Peyer's patch (tissue), 4 donors: ENCODE measurements around the gene RAB31. TPM values are rescaled to one million over a fixed set of nuclear protein-coding genes. Genes with fewer than 3 reads are reported as not detected.

ENCODE experiments used
- DNase-seq, 3 donors: peaks; one replicate each; pipeline ENCODE4 v3.0.0-alpha.2; 2017 to 2019
- H3K27ac ChIP-seq, 4 donors: fragments of 200-600 bp; sonication (generic); one replicate each; pipeline ENCODE4 v1.5.1; 2016 to 2019
- H3K27me3 ChIP-seq, 2 donors: fragments of 200-600 bp; sonication (generic); one replicate each; pipeline ENCODE4 v1.5.1; 2019
- H3K36me3 ChIP-seq, 3 donors: fragments of 200-600 bp; sonication (generic); one replicate each; pipeline ENCODE4 v1.5.1; 2016 to 2019
- H3K4me1 ChIP-seq, 4 donors: fragments of 200-600 bp; sonication (generic); one replicate each; pipeline ENCODE4 v1.5.1; 2016 to 2019
- H3K4me3 ChIP-seq, 4 donors: fragments of 200-600 bp; sonication (generic); 1 replicate in 3 of 4; 2 replicates in 1 of 4; pipeline ENCODE4 v1.5.1; 2016 to 2019; ENCODE audit warnings: mild to moderate bottlenecking in 1 of 4
- H3K9me3 ChIP-seq, 4 donors: fragments of 200-600 bp; sonication (generic); one replicate each; pipeline ENCODE4 v1.5.1; 2016 to 2019; ENCODE audit warnings: mild to moderate bottlenecking in 1 of 4
- CTCF ChIP-seq, 6 experiments: fragments of 450-650 bp in 4 of 6; fragments of 200-600 bp in 2 of 6; sonication (generic) in 1 of 6; IDR thresholded peaks; one replicate each; pipeline ENCODE4 v1.5.1; 2017 to 2019; ENCODE audit warnings: antibody characterized with exemption in 6 of 6, mild to moderate bottlenecking in 3 of 6, moderate library complexity in 1 of 6
- POLR2A ChIP-seq, 2 donors: fragments of 450-650 bp; IDR thresholded peaks; one replicate each; pipeline ENCODE4 v1.5.1; 2017; ENCODE audit warnings: antibody characterized with exemption in 2 of 2, mild to moderate bottlenecking in 2 of 2, moderate library complexity in 2 of 2
- total RNA-seq, 4 donors: library from RNA; depleted of rRNA; stranded (reverse); fragments of >200 nt; gene quantifications; one replicate each; pipeline ENCODE4 v1.1.0, GENCODE V29; 2016

RAB31 gene
- total RNA-seq, 4 donors from 2014 or later: 6.2 to 66.8 (median 17.7) TPM

GRCh38 chr18:9694952-9695495 is 13.1 kb upstream of the RAB31 start:
- Histone ChIP-seq H3K4me3 (no peak overlapping the region), H3K27ac (no peak overlapping the region), H3K27me3 (no peaks in the 10 kb centered on the region), H3K9me3 (no peaks in the 10 kb centered on the region), H3K4me1 (no peaks in the 10 kb centered on the region), H3K36me3 (no peaks in the 10 kb centered on the region)
- no peak for DNase-seq
- TF ChIP-seq CTCF (IDR thresholded peaks at IDR 0.05): no peak
- TF ChIP-seq POLR2A (IDR thresholded peaks at IDR 0.05): no peak

- no peaks in the 10 kb centered on the region for H3K27me3 ChIP-seq
- H3K4me1 ChIP-seq: no peaks in the 10 kb centered on the region
- no peak overlapping the region for H3K27ac ChIP-seq
- H3K9me3 ChIP-seq: no peaks in the 10 kb centered on the region
- no peaks in the 10 kb centered on the region for H3K36me3 ChIP-seq
- H3K4me3 ChIP-seq: no peak overlapping the region
- no peak for TF ChIP-seq CTCF (IDR thresholded peaks at IDR 0.05)
- TF ChIP-seq POLR2A (IDR thresholded peaks at IDR 0.05): no peak
- DNase-seq: no peak
Measured at GRCh38 chr18:9695605-9696004, 12.5 kb upstream of the RAB31 start.

DNA sequence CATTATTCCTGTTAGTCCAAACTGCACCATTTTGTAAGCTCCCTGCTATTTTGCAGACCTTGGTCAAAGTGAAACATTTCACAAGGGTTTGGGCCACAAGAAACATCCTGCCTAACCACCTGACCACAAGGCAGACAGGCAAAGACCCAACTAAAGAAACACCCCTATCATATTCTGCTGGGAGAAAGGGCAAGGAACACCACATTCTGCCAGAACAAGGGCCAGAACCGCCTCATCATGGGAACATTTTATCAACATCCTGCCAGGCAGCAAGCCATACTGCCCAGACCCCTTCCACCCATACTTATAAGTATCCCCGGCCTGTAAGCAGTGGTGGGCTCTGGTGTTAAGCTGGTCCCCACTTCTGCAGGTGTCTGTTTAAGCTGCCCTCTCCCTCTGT is 12.0 kb upstream of the RAB31 start:
- H3K27me3 ChIP-seq: no peaks in the 10 kb centered on the region
- no peaks in the 10 kb centered on the region for H3K36me3 ChIP-seq
- no peaks in the 10 kb centered on the region for H3K4me1 ChIP-seq
- DNase-seq: no peak
- no peak overlapping the region for H3K4me3 ChIP-seq
- no peak overlapping the region for H3K27ac ChIP-seq
- TF ChIP-seq CTCF (IDR thresholded peaks at IDR 0.05) (no peak), POLR2A (IDR thresholded peaks at IDR 0.05) (no peak)
- no peaks in the 10 kb centered on the region for H3K9me3 ChIP-seq

GRCh38 chr18:9696701-9697100 is 11.4 kb upstream of the RAB31 start:
- Histone ChIP-seq H3K36me3 (no peaks in the 10 kb centered on the region), H3K9me3 (no peaks in the 10 kb centered on the region), H3K27ac (no peak overlapping the region), H3K4me3 (no peak overlapping the region), H3K27me3 (no peaks in the 10 kb centered on the region), H3K4me1 (no peaks in the 10 kb centered on the region)
- DNase-seq: no peak
- TF ChIP-seq CTCF (IDR thresholded peaks at IDR 0.05) (no peak), POLR2A (IDR thresholded peaks at IDR 0.05) (no peak)

DNA sequence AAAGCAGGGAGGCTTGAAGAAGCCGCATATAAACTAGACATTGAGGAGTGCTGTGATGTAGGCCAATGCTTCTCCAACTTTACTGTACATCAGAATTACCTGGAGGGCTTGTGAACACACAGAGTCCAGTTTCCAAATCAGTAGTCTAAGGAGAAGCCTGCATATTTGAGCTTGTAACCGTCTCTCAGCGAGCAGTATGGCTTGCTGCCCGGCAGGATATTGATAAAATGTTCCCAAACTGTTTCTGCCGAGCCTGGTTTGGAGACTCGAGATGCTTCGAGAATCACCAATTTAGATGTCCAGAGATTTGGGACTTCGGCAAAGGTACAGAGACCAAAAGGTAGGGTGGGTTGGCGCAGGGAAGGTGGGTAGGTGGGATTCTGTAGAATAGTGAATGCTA is 11.0 kb upstream of the RAB31 start:
- Histone ChIP-seq H3K4me3 (no peak overlapping the region), H3K27ac (no peak overlapping the region), H3K4me1 (no peaks in the 10 kb centered on the region), H3K9me3 (no peaks in the 10 kb centered on the region), H3K36me3 (no peaks in the 10 kb centered on the region), H3K27me3 (no peaks in the 10 kb centered on the region)
- no peak for DNase-seq
- no peak for TF ChIP-seq POLR2A (IDR thresholded peaks at IDR 0.05)
- no peak for TF ChIP-seq CTCF (IDR thresholded peaks at IDR 0.05)

- H3K9me3 ChIP-seq: no peaks in the 10 kb centered on the region
- H3K27ac ChIP-seq: no peak overlapping the region
- TF ChIP-seq CTCF (IDR thresholded peaks at IDR 0.05): no peak
- TF ChIP-seq POLR2A (IDR thresholded peaks at IDR 0.05): no peak
- DNase-seq: no peak
- H3K4me1 ChIP-seq: no peaks in the 10 kb centered on the region
- no peak overlapping the region for H3K4me3 ChIP-seq
- no peaks in the 10 kb centered on the region for H3K27me3 ChIP-seq
- H3K36me3 ChIP-seq: no peaks in the 10 kb centered on the region
Measured at GRCh38 chr18:9698497-9698896, 9.6 kb upstream of the RAB31 start.
